ENCODE measurements around the gene ADAM21. TPM values are rescaled to one million over a fixed set of nuclear protein-coding genes. Genes with fewer than 3 reads are reported as not detected.

ADAM21 gene
- polyA plus RNA-seq, 1 donor from 2014 or later, result 0.58 TPM

GRCh38 chr14:70448633-70449340, 3.2 kb upstream of the ADAM21 start:
- Histone ChIP-seq H3F3A (ENCODE audit: insufficient read depth, low read length, poor library complexity, severe bottlenecking) (no peaks in the 10 kb centered on the region), H3K4me2 (ENCODE audit: low read length) (no peak overlapping the region), H3K9ac (ENCODE audit: low read length) (no peak overlapping the region), H3K79me2 (replicated peaks; ENCODE audit: insufficient read depth, low read length) (no peaks in the 10 kb centered on the region), H3K27ac (ENCODE audit: low read length) (no peak overlapping the region), H3K4me3 (ENCODE audit: low read length) (no peak overlapping the region), H3K9me3 (ENCODE audit: low read length) (no peaks in the 10 kb centered on the region), H3K36me3 (ENCODE audit: insufficient read depth, low read length) (no peaks in the 10 kb centered on the region), H2AFZ (ENCODE audit: low read depth, low read length) (no peak overlapping the region), H3K9me2 (ENCODE audit: insufficient read depth, low read length) (no peaks in the 10 kb centered on the region), H4K20me1 (ENCODE audit: insufficient read depth) (no peaks in the 10 kb centered on the region), H3K27me3 (ENCODE audit: insufficient read depth, low read depth, low read length) (no peaks in the 10 kb centered on the region)
- TF ChIP-seq MXI1 (conservative IDR thresholded peaks at IDR 0.05; ENCODE audit: poor library complexity, severe bottlenecking), result no peak

DNA sequence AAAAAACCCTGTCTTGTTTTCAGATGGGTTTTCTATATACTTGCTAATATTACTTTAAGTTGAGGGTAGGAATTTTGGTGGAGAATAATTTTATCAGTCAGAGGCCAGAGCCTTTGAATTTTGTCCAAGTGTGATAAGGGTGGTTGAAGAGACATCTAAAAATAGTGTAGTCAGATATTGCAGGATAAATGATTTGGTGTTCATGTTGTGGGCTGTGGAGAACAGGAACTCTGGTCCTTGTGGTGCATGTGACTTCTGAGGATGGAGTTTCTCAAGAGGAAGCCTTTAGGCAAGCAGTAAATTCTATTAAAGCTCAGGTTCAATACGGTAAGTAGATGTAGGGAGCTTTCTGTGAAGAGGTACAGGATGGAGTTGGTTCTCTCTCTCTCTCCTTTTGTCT, 2.8 kb downstream of the ADAM21 start:
- TF ChIP-seq MXI1 (conservative IDR thresholded peaks at IDR 0.05; ENCODE audit: poor library complexity, severe bottlenecking), result no peak
- no peak for TF ChIP-seq RAD21 (conservative IDR thresholded peaks at IDR 0.05)
- no peak for TF ChIP-seq CTCF (IDR thresholded peaks at IDR 0.05; ENCODE audit: poor library complexity, severe bottlenecking)
- no peak for TF ChIP-seq EP300 (conservative IDR thresholded peaks at IDR 0.05; ENCODE audit: poor library complexity, severe bottlenecking)
- TF ChIP-seq EZH2 (IDR thresholded peaks at IDR 0.05; ENCODE audit: borderline replicate concordance, insufficient read depth, low read length, poor library complexity, severe bottlenecking), result no peak
- TF ChIP-seq TAF1 (IDR thresholded peaks at IDR 0.05; ENCODE audit: low read depth), result no peak
- TF ChIP-seq REST (IDR thresholded peaks at IDR 0.05; ENCODE audit: borderline replicate concordance), result no peak
- TF ChIP-seq SMC3 (conservative IDR thresholded peaks at IDR 0.05; ENCODE audit: poor library complexity), result no peak
- no peak for TF ChIP-seq POLR2AphosphoS5 (IDR thresholded peaks at IDR 0.05)
- Histone ChIP-seq H2AFZ (ENCODE audit: low read depth, low read length) (no peak overlapping the region), H3K79me2 (replicated peaks; ENCODE audit: insufficient read depth, low read length) (no peaks in the 10 kb centered on the region), H3K9me3 (ENCODE audit: low read length) (no peaks in the 10 kb centered on the region), H4K20me1 (ENCODE audit: insufficient read depth) (no peaks in the 10 kb centered on the region), H3K4me3 (ENCODE audit: low read length) (no peak overlapping the region), H3K4me2 (ENCODE audit: low read length) (no peak overlapping the region), H3K9ac (ENCODE audit: low read length) (no peak overlapping the region), H3K36me3 (ENCODE audit: insufficient read depth, low read length) (no peaks in the 10 kb centered on the region), H3F3A (ENCODE audit: insufficient read depth, low read length, poor library complexity, severe bottlenecking) (no peaks in the 10 kb centered on the region), H3K27me3 (ENCODE audit: insufficient read depth, low read depth, low read length) (no peaks in the 10 kb centered on the region), H3K27ac (ENCODE audit: low read length) (no peak overlapping the region), H3K9me2 (ENCODE audit: insufficient read depth, low read length) (no peaks in the 10 kb centered on the region)

All from neural cell (in vitro differentiated cells).